Activated T-cell treated with anti-CD3 and anti-CD28 coated beads, Interleukin-2, amount 50 U/mL, for 1 hour (primary cell): ENCODE results near the gene CDH12.

Experiments
- DNase-seq: peaks from one replicate; pipeline ENCODE4 v3.0.0-alpha.2; 2020

Gene CDH12

DNA sequence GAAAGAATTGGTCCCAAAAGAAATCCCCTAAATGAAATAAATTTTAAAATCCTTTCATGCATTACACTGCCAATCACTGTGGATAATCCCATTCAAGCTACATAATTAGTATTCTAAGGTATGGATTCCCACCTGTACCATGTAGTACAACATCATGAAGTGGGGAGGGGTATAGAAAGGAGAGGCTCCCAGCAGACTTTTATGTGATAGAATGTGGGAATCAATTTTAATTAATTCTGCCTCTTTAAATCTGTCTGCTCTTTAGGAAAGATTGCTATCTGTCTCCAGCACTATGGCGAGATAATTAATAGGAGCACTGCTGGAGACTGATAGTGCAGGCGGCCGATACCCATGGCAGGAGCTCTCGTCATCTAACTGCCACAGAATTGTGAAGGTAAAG is 95.4 kb downstream of the CDH12 start:
- DNase-seq = no peak

DNA sequence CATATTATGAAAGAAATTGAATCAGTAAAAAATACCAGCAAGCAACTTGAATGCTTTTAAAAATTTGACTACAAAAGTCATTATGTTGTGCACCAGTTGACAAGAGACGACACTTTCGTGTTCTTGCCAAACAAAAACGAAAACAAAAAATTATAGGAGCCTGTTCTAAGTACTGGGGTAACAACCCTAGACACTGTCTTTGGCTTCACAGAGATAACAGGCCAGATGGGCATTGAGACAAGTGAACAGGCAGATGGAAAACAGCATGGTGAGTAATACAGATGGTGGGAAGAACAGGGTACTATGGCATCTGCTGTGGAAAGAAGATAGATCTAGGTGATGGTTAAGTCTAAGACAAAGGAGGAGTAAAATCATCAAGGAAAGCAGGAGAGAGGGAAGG is 99.0 kb downstream of the CDH12 start:
- DNase-seq = no peak

DNA sequence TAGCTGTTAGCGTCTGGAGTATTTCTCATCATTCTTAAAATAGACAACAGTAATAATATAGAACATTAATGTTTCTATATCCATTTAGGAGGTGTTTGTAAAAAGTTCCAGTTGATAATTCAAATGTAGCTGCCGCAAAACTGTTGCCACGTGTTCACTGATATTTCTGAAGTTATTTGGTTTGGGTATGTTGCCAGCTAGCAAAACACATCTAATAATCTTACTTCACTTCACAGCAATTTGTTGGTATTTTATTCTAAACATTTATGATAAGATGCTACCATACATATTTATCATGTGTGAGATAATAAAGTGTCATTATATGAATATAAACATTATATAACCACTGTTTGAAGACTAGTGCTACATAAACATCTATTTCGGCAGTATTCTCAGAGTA is 101.6 kb downstream of the CDH12 start:
- no peak for DNase-seq

DNA sequence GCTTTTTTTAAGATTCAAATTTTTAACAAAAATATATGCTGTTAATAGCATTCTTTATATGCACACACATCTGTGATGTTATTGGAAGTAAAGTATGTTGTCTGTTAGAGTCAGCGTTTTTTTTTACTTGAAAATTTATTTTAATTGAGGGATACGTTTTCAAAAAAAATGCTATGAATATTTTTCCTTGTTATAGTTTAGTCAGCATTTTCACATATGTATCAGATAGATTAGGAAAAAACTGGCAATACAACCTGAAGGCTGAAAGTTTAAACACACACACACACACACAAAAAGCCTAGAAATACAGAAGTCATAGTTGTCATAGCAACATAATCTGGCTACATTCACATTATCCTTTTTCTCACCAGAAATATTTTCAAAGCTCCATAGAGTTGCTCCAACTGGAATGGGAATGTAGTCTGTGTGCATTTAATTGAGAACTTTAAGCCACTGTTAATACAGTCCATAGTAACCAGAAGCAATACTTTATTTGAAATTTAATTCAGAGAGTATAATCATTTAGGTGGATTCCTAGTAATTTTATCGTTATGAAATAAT is 116.6 kb downstream of the CDH12 start:
- no peak for DNase-seq

DNA sequence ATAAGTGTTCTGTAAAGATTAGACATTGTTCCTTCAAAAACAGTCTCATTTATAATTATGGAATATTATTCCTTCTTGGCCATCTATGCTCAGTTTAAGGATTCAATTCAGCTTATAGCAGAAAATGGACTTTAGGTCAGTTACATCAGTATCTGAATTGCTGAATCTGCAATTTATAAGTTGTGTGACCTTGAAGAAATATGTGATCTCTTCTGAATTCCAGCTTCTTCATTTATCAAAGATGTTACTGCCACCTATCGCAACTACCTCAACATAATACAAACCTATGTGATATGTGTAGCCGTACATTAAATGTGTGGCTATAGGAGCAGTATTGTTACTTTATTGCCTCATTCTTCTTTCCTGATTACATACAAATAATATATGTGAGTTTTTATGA is 118.2 kb downstream of the CDH12 start:
- no peak for DNase-seq

DNA sequence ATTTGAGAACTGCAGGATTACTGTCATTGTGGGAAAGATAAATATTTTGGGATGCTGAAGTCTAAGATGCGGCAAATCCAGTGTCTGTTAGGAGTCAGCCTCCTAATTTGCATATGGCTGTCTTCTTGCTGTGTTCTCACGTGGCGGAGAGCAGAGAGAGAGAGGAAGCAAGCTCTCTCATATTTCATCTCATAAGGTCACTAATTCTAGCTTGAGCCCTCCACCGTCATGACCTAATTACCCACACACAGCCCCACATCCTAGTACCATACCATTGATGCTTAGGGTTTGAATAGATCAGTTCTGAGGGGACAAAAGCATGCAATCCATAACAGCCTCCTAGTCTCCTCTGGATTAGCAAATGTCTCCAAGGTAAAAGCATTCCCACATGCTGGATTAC is 124.5 kb downstream of the CDH12 start:
- no peak for DNase-seq

DNA sequence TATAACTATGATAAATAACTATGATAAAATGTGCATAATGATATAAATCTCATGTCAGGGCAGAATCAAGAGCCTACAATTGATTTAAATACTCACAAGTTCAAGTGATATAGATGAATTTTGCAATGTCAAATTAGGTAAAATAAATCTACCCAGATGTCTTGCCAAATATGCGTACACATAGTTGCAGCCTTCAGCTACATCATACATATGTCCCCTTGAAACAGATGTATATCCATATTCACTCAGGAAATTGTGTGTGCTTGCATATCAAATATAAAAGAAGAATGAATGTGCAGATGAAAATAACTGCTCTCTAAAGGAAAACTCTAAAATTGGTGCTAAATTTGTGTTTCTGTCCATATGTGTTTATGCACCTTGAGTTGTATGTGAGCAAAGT is 130.7 kb downstream of the CDH12 start:
- DNase-seq = no peak

DNA sequence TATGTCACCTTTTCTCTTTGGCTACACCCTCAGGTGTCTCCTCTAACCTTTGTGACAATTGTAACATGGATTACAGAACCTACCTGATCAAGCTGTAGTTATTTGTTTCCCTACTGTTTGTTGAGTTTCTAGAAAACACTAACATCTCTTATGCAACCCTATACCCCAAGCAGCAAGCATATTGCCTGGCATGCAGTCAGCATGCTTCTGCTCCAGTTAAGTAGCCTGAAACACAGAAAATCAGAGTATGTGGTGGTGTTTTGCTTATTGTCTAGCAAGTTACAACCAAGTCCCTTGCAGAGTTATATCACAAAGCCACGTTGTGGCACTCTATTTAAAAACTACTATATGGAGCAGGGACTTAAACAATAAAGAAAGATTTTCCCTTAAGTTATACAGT is 131.1 kb downstream of the CDH12 start:
- no peak for DNase-seq

DNA sequence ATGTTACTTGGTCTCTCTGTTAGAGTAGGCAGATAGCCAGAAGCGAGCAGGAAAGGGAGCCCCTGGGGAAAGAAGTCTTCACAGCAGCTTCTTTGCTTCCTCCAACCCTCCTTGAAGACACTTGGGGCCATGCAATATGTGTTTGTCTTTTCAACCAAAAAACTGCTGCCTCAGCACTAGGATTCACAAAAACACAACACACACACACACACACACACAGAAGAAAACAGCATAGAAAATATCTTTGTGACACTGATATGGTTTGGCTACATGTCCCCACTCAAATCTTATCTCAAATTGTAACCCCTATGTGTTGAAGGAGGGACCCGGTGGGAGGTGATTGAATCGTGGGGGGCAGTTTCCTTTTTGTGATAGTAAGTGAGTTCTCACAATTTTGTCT is 133.3 kb downstream of the CDH12 start:
- DNase-seq = no peak

DNA sequence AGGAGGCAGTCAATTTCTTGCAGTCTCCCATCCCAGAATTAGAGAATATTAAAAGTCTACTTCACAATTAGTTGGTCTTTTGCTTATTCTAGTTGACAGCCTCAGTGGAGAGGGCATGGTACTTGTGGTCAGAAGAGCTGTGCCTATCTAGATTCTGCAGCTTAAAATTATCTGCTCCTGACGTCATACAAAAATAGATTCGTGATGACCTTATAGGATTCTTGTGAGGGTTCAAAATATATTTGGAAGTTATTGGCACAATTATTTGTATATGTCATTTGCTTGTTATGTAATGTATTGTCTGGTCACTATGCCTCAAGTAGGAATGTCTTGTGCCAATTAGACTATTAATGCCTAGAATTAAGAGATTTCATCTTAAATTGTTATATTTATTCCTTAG is 142.5 kb downstream of the CDH12 start:
- no peak for DNase-seq

DNA sequence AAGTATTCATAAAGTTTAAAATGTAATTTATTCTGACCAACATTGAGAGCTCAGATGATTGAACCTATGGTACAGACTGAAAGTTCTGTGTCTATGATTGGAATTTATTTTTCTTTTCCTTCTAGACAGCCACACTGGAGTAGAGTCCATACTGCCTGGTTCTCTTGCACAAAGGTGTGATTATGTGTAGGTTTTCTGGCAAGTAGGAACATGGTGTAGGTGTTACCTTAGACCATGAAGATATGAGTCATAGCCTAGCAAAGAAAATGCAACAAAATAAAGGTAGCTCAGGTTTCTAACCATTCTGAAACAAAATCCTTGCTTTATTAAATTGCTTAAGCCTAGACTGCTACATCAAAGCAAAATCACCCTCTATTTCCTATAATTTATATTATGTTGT is 143.4 kb downstream of the CDH12 start:
- no peak for DNase-seq

DNA sequence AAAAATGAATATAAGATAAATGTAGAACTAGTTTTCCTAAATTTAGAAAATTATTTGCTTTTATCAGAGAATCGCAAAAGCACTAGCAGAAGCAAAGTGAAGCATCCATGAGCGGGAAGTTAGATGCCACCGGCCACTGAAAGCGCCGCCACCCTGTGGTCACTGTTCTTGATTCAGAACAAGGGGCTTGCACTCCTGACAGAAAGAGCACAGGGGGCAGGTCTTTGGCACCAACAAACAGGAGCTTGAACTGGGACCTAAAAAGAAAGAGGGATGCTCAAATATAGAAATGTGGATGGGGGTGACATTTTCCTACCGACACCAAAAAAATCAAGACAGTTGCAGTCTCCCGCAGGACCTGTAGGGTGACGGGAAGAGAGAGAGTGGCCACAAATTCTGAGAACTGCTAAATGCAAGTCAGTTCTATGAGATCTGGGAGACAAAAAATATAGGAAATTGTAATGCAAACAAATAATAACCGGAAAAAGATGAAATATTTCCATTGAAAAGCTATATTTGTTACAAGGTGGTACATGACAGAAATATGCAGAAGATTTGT is 144.3 kb downstream of the CDH12 start:
- no peak for DNase-seq

DNA sequence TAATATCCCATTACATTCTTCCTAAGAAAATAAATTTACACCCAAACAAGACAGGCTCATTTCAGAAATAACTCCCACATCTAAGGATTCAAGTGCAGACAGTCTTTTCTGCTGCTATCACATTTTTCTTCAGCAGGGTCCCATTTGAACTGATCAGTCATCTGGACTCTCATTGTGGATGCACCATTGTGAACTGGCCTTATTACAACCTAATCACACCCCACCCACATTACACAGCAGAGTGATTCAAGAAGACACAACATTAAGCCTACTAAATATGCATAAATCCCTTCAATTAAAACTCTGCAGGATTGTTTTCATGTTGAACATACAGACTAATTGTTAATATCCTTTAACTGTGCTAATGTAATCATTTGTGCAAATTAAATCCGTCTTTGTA is 146.2 kb downstream of the CDH12 start:
- DNase-seq = no peak

DNA sequence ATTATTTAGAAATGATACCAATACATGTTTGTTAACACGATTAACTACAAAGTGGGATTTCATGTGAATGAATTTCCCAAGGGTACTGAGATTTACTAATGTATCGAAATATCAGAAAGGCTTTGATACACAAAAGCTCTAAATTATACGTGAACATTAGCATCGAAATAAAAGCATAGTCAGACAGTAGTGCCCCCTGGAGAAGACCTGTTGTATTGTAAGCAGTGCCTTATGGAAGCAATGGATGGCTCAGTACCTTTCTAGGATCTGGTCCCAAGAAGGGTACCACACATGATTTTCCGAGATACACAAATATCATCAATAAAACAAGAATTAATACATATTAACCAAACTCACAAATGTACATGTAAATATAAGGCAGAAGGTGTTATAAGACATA is 153.8 kb downstream of the CDH12 start:
- DNase-seq = no peak

DNA sequence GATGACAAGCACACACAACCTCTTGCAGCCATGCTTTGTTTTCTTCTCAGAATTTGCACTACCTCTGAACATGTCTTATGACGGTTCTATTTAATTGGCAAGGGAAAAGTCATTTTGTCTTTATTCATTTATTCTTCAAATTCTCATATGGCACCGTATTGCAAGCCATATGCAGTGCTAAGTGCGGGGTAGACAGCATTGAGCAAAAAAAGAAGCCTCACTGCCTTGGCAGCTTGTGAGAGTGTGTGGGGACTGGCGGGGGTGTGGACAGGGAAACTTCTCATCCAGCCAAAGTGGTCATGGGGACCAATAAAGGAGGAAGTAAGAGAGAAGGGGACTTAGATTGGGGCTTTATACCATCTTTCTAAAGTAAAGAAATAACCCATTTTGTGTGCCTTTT is 160.0 kb downstream of the CDH12 start:
- DNase-seq = no peak

DNA sequence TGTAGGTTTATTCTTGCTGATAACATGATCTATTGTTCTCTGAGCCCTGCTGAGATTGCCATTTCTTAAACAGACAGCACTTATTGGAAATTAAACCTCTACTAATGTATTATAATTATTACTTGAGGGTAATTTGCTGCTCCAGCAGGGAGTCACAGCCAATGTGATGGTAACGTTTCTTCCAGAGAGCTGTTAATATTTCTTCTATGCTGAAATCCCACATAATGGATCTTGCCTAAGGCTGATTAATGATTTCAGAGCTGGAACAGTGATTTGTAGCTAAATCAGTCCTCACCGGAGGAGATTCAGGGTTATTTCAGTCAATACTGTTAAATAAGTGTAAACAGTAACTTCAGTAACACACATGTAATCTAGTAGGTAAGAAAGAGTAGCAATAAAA is 170.1 kb downstream of the CDH12 start:
- no peak for DNase-seq

DNA sequence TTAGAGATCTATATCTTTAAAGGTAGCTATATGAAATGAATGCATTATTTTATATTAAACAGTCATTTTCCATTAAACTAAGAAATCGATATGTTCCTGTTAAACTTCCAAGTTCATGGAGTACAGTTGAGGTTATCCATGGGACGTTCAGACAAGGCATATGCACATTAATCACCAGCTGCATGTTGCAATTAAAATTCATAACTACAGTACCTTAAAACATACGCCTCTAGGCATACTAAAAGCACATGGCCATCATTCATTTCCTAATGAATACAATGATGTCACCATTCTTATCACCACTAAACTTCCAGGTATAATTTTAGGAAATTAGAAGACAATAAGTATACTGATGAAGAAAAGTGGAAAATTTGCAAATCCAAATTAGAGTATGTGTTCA is 174.3 kb downstream of the CDH12 start:
- no peak for DNase-seq

DNA sequence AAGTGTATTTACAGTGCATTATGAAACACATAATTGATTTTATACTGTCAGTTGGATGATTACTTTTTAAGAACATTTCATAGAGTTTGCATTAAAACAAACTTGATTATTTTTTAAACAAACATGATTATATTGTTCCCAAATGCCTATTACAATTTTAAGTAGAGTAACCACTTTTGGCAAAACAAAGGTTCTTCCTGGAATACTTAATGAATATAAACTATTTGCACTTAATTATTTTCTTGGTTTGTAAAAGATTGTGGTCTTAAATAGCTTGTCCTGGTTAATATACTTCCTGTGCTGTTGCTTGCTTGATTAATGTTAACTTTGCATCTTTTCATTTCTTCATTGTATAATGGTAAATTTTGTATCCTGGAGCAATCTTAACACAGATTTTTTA is 180.0 kb downstream of the CDH12 start:
- DNase-seq = no peak

DNA sequence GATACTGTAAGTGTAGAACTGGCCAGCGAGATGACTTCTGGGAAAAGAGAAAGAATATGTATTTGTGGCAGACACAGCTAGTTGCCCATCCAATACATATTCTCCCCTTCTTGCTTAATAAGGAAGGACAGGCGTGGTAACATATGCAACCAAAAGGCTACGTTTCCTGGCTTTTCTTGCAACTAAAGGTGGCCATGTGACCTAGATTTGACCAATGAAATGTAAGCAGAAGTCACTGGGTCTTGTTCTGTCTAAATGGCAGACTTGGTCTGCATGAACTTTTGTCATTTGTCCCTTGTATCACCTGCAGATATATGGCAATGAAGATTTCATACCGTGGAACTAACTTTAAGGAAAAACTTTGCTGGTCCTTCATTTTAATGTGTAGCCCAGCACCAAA is 183.8 kb downstream of the CDH12 start:
- DNase-seq = no peak

DNA sequence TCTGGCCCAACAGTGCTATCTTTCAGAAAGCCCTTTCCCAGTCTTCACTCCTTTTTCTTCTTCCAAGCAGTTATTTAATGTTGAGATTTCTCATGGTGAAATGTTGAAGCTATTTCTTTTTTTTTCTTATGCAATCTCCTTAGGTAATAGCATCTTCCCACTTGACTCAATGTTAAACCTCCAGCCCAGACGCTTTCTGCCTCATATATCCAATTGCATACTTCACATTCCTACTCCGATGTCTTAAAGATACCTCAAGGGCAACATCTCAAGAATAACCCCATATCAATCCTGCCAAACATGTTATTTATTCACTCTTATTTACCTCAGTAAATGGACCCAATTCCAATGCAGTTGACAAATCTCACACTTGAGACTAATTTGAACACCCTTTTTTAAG is 187.3 kb downstream of the CDH12 start:
- DNase-seq = no peak

DNA sequence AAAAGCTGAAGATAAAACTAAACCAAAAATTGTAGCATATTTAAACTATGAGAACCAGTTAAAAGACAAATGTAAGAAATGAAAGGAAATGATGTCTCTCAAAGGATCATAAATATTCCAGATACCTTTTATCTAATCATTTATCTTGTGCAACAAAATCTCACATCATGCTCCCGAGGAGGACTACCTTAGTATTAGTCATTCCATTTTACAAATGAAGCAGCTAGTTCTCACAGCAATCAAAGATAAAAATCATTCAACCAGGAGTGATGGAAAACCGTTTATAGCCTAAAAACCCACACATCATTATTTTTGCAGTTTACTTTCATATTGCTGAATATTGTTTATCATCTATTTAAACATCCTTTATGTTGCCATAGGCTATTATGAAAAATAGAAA is 190.0 kb downstream of the CDH12 start:
- DNase-seq = no peak

DNA sequence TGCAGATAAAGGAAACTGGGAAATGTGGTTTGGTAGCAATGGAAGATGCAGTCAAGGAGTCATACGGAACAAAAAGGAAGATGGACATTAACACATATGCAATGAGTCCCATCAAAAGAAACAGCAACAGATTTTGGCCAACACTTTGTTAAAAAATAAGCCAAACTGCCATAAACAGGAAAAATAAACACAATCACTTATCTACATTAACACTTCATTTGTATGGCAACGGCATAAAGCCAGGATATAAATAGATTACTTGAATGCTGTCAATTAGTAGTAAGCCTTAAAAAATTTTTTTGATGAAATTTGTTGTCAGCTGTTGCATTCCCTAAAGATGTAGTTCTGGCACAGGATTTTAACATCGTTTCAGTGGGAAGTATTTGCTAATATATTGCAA is 190.8 kb downstream of the CDH12 start:
- DNase-seq = no peak

DNA sequence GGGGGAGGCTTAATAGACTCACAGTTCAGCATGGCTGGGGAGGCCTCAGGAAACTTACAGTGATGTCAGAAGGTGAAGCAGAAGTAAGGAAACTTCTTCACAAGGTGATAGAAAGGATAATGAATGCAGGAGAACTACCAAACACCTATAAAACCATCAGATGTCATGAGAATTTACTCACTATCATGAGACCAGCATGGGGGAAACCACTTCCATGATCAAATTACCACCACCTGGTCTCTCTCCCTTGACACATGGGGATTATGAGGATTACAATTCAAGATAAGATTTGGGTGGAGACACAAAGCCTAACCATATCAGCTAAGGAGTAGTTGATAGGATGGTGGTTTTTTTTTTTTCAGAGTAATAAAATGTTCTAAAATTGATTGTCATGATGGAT is 201.8 kb downstream of the CDH12 start:
- no peak for DNase-seq

DNA sequence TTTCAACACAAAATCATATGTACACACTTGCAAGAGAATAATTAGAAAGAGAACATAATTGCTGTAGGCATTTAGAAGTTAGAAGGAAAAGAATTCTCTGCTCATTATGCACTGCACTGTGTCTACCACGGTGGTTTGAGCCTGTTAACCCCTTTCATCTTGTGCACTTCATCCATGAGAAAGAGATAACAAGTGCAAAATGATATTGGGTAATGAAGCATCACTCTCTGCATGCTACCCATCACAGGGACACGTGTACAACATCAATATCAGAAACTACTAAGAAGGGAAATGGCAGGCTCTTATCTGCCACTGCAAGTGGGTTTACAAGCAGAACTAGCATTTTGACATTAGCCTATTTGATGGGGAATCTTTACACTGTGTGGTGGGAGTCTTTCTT is 202.6 kb downstream of the CDH12 start:
- DNase-seq = no peak

DNA sequence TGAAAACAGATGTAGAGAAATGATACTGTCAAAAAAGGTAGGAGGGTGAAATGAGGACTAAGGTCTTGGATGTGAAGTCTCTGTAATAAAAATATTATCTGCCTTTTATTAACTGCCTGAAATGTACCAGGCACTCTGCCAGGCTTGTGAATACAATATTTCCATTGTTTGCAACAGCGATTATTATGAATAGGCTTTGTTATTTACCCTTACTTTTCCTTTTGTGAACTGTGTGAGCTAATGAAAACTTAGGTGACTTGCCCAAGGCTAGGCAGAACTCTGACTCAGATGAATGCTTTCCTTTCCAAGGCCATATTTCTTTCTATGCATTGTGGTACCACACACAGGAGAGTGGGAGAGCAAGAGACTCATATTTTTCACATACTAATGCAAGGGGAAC is 204.1 kb downstream of the CDH12 start:
- no peak for DNase-seq

DNA sequence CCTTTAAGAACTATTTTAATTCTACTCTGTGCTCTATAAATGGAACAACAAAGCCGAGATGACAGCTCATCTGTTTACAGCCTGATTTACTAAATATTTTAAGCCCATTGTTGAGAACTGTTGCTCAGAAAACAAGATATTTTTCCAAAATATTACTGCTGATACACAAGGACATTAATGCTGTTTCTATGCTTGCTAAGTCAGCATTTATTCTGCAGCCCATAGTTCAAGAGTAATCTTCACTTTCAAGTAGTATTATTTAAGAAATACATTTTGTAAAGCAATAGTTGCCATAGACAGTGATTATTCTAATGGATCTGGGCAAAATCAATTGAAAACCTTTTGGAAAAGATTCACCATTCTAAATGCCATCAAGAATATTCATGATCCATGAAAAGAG is 208.3 kb downstream of the CDH12 start:
- DNase-seq = no peak
